ENCODE data around the gene CLDN15.
"Not testable (repeated sequence)": the region's sequence is repeated elsewhere in the genome, so short reads cannot be mapped to it uniquely, and the experiment has no call there.

Gene CLDN15

GRCh38 chr7:101218236-101219125 is 19.1 kb downstream of the CLDN15 start:
- no peak for DNase-seq

GRCh38 chr7:101217388-101218235 is 20.0 kb downstream of the CLDN15 start, which contains the start of the genes PLOD3 and ZNHIT1:
PLOD3 (minus strand) TSS chr7:101217581; CDS start chr7:101217274, 307 bp downstream.
ZNHIT1 (plus strand) TSS chr7:101218165; CDS start chr7:101218196, 31 bp downstream.
- DNase-seq, result peak; percentile 99

- DNase-seq, result no peak
Measured at GRCh38 chr7:101216860-101217387, 20.7 kb downstream of the CLDN15 start.

GRCh38 chr7:101216001-101216859 is 21.4 kb downstream of the CLDN15 start:
- DNase-seq, result no peak

- no peak for DNase-seq
Measured at GRCh38 chr7:101212014-101212413, 25.6 kb downstream of the CLDN15 start.

- DNase-seq, result no peak
Measured at GRCh38 chr7:101211501-101211900, 26.1 kb downstream of the CLDN15 start.

GRCh38 chr7:101210143-101210542 is 27.5 kb downstream of the CLDN15 start:
- DNase-seq, result no peak

- DNase-seq, result no peak
Measured at GRCh38 chr7:101208794-101209193, 28.8 kb downstream of the CLDN15 start.

- no peak for DNase-seq
Measured at GRCh38 chr7:101207459-101207858, 30.1 kb downstream of the CLDN15 start.

- no peak for DNase-seq
Measured at GRCh38 chr7:101206665-101207042, 30.9 kb downstream of the CLDN15 start.

GRCh38 chr7:101205901-101206664 is 31.5 kb downstream of the CLDN15 start:
- DNase-seq, result no peak

GRCh38 chr7:101203740-101204738 is 33.6 kb downstream of the CLDN15 start:
- DNase-seq, result not testable (repeated sequence)

- no peak for DNase-seq
Measured at GRCh38 chr7:101202603-101202918, 35.0 kb downstream of the CLDN15 start.

- no peak for DNase-seq
Measured at GRCh38 chr7:101201695-101202602, 35.7 kb downstream of the CLDN15 start.

- DNase-seq, result no peak
Measured at GRCh38 chr7:101200862-101201599, 36.6 kb downstream of the CLDN15 start, which contains the start of gene MOGAT3. MOGAT3 (minus strand) TSS chr7:101201036; CDS start chr7:101200854, 182 bp downstream.

GRCh38 chr7:101200504-101200861 is 37.1 kb downstream of the CLDN15 start:
- no peak for DNase-seq

- DNase-seq, result not testable (repeated sequence)
Measured at GRCh38 chr7:101199522-101199921, 38.1 kb downstream of the CLDN15 start.

GRCh38 chr7:101198476-101198875 is 39.1 kb downstream of the CLDN15 start:
- DNase-seq, result no peak
